Midbrain (tissue), 1 donor: ENCODE results near the gene KIF7.
"Not testable (repeated sequence)": the region's sequence is repeated elsewhere in the genome, so short reads cannot be mapped to it uniquely, and the experiment has no call there.

Source experiments
- DNase-seq: peaks from one replicate; lab custom pipeline; 2025; lab: John Stamatoyannopoulos, UW

KIF7 gene

DNA sequence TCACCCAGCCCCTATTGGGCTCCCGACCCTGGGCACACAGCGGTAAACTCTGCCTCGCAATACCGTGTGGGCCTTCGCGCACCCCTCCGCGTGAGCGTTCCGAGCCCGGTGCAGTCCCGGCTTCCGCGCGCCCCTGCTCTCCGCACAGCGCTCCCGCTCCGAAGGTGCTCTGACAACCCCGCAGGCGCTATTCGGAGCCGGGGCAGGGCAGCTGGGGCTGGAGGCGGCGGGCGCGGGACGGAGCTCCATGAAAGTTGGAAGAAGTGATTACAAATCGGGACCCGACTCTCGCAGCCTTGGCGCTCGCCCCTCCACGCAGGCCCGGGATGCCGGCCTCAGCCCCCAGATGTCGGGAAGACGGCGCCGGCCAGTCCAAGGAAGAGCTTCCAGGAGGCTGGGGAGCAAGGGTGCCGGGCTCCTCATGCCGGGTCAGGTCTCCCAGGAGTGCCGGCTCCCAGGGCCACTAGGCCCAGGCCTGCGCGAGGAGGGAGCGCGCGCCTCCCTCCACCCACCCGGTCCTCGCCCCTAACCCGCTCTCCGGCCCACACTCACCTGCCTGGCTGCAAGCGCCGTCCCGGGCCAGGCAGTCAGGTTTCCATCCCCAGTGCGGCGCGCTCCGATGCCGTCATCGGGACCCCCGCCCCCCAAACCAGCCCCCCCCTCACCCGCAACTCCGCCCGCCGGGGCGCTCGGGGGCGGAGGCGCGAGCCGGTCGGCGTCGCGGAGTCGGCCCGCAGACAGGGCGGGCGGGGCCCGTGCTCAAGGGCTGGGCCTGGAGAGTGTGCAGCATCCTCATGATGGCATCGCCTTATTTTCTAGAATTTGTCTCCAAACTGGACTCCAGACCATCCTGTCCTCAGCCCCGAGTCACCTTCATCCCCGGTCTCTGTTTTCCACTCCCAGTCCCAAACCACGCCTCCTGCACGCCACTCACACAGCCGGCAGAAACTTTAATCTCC is at the start of gene KIF7:
Gene KIF7 (minus strand): TSS at position 621 of the 959 bp plus-strand sequence. CDS start 2,537 bp downstream, outside the sequence.
- peak; percentile 6 for DNase-seq

DNA sequence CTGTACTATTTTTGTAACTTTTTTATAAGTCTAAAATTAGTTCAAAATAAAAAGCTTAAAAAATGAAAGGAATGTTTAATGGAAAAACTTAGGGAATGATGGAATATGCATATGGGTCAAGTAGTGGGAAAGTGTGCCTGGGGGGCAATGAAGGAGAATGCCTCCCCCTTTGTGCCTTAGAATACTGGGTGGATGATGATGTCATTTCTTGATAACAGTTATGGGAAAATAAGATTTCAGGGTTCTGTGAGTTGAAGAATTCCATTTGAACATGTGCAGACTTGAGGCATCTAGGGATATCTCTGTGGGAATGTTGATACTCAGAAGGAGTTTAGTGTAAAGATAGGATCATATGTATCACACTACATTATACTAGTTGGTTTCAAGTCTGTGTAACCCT is 49.1 kb upstream of the KIF7 start:
- DNase-seq, result no peak

GRCh38 chr15:89695198-89695597 is 39.9 kb upstream of the KIF7 start:
- DNase-seq, result no peak

DNA sequence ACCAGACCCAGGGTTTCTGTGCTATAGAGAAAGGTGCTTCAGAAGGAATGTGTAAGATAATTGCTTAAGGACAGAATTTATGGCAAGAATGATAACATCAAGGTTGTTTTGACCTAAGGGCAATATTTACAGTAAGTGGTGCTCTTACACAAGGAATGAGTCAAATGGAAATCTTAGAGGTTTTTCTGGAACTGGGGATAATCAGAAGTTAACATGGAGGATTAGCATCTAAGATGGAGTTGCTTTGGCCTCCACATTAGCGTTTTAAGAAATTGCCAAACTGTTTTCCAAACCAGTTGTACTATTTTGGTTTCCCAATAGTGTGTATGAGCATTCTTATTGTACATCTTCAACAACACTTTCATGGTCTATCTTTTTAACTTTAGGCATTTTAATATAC is 38.4 kb upstream of the KIF7 start:
- no peak for DNase-seq

DNA sequence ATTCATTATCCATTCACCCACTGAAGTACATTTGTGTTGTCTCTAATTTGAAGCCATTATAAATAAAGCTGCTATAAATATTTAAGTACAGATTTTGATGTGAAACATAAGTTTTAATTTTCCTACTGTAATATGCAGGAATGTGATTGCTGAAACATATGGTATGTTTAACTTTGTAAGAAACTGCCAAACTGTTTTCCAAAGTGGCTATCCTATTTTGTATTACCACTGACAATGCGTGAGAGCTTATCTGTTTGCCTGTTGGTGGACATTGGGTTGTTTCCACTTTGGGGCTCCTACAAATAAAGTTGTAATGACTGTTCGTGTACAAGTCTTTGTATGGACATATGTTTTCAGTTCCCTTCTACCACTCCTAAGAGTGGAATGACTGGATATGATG is 37.8 kb upstream of the KIF7 start:
- no peak for DNase-seq

DNA sequence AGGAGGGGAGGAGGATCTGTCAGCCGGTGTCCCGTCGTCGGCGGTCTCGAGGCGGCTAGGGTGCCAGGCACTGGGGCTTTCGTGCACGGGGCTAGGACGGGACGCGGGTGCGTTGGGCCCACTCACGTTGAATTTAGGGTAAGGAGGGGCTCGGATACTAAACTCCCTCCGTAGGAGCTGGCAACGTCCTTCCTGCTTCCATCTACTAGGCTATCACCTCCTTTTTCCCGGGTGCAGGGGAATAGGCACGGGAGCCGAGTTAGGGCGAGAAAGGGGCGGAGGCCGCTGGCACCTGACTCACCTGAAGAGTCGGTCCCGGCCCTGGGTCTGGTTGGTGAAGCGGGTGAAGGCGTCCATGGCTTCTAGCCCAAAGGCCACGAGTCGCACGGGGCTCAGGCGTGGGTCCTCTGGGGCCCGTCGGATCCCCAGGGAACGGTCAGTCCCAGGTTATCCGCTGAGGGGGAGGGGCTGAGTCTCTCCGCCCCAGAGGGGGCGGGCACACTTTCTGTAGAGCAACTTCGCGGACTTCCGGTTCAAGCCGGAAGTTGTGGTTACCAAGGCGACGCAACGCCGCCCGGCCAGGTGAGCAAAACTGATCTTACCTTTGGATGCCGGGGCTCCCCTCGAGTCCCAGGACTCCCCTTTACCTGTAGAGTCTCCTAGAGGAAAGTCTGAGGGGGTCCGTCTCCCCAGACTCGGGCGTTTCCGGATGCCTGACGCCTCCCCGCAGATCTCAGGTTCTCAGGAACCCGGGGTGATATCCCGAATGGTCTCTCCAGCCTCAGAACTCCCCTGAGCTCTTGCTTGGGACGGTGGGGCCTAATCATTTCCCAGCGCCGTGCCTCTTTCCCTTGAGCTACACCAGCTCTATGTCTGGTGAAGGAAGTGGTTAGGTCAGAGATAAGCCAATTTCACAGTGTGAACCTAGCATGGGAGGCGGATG is 35.3 kb upstream of the KIF7 start, which contains the start of the genes PEX11A and WDR93:
Gene PEX11A (minus strand): TSS at position 479 of the 943 bp plus-strand sequence. CDS start 122 bp downstream, at position 357.
Gene WDR93 (plus strand): TSS at position 536 of the 943 bp plus-strand sequence. CDS start 10,936 bp downstream, outside the sequence.
- DNase-seq, result peak; percentile 70

DNA sequence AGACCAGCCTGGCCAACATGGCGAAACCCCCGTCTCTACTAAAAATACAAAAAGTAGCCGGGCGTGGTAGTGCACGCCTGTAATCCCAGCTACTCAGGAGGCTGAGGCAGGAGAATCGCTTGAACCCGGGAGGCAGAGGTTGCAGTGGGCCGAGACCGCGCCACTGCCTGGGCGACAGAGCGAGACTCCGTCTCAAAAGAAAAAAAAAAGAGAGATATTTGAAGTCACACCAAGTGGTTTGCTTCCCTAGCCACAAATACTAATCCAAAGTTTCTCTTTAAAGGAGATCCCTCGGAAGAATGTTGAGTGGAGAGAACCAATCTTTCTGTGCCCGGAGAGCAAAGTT is 34.6 kb upstream of the KIF7 start:
- not testable (repeated sequence) for DNase-seq

GRCh38 chr15:89686522-89686921 is 31.3 kb upstream of the KIF7 start:
- DNase-seq, result no peak

GRCh38 chr15:89685995-89686394 is 30.7 kb upstream of the KIF7 start:
- DNase-seq, result no peak

GRCh38 chr15:89681146-89681545 is 25.9 kb upstream of the KIF7 start:
- no peak for DNase-seq

DNA sequence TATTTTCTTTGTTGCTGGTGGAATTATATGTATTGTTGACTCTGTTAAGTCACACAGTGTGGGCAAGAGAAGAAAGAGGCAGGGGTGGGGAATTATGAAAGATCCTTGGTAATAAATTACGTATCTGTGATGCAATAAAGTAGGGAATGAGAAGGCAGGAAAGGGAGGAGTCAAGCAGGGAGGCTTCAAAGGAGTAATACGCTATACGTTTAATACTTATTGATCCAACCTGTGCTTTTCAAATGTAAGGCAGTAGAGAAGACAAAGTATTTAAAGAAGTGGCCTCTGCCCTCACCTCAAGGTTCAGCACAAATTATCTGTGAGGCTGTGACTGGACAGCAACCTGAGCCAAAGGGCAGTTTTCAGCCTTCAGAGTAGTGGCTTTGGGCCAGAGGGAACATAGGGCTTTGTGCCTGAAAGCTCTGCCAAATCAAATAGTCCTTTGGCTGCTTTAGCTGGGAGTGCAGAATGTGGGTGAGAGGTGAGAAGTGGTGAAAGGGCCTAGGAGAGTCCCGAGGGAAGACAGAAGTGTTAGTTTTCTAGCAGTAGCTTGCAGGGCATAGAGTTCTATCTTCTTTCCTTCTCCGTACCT is 25.1 kb upstream of the KIF7 start:
- peak; percentile 67 for DNase-seq

DNA sequence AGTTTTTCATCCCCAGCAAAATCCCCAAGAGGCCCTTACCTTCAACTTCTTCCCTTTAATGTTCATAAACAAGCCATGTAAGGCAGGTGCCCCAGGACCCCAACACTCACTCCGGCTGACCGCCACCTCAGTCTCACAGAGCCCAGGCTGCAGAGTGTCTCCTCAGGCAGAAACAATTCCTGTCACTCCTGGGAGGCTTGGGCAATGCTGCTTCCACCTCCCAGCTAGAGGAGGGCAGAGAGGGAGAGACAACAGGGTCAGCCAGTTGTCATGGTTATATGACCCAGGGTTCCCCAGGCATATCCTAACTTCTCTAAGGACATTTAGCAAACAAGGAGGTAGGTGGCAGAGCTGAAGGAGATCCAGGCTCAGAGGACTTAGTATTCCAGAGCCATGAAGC is 23.9 kb upstream of the KIF7 start, which contains the start of gene PLIN1:
Gene PLIN1 (minus strand): TSS at position 156 of the 400 bp plus-strand sequence. CDS start 1,878 bp downstream, outside the sequence.
- DNase-seq, result peak; percentile 27

DNA sequence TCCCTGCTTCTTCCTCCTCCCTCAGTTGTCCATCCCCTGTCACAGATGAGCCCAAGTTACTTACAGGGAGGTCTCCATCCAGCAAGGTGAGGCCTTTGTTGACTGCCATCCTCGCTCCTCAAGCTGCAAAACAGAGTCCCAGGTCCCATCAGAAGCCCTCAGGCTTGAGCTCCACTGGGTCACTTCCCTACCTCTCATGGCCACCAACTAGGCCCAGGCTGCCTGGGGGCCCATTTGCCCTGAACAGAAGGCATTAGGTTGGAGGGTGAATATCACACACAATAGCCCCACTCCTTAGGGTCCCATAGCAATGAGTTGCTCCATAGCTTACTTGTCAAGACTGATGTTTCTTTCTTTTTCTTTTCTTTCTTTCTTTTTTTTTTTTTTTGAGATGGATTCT is 22.1 kb upstream of the KIF7 start:
- DNase-seq, result no peak

GRCh38 chr15:89675606-89676005 is 20.3 kb upstream of the KIF7 start:
- no peak for DNase-seq

DNA sequence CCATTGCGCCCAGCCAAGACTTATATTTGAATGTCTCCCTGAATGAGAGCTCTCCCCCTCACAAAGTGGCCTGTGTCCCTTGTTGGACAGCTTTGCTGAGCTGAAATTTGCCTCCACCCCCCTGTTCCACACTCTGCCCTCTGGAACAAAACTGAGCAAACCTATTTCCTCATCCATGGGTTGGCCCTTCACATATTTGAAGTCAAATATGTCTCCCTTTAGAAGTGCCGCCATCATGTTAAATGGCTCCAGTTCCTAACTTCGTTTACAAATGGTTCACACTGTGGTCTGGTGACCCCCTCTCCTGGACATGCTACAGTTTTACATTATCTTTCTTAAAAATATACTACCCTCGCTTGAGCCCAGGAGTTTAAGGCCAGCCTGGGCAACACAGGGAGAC is 19.3 kb upstream of the KIF7 start:
- DNase-seq, result no peak

DNA sequence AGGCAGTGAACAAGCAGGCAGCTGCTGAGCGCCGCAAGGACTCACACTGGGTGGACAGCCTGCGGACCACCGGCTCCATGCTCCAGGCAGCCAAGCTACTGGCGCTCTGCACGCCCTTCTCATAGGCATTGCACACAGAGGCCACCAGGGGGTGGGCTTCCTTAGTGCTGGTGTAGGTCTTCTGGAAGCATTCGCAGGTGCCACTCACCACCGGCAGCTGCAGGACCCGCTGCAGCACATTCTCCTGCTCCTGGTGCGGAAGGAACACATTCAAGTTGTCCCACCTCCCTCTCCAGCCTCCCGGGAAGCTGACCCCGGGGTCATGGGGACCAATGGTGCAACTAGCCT is 17.9 kb upstream of the KIF7 start:
- DNase-seq, result no peak

- DNase-seq, result peak; percentile 29
Measured at GRCh38 chr15:89672221-89673164, 17.2 kb upstream of the KIF7 start.

- no peak for DNase-seq
Measured at GRCh38 chr15:89671687-89672086, 16.4 kb upstream of the KIF7 start.

GRCh38 chr15:89670971-89671560 is 15.8 kb upstream of the KIF7 start:
- DNase-seq, result no peak

DNA sequence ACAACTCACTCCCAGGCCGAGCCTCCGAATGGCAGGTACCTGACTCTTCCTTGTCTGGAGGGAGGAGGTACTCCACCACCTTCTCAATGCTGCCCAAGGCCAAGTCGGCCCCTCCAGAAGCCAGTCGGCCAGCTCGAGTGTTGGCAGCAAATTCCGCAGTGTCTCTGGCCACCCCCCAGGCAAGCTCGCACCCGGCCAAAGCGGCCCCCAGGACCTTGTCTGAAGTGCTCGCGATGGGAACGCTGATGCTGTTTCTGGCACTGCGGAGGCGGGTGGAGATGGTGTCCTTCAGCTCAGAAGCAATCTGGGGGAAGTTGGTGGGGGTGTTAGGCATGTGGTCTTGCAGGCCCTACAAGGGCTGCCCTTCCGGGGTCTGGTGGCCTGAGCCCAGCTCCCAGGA is 14.7 kb upstream of the KIF7 start:
- DNase-seq, result no peak
